HG03159 (cell line): Measurements from ENCODE around the gene ZNF324.
"Not testable (repeated sequence)": the region's sequence is repeated elsewhere in the genome, so short reads cannot be mapped to it uniquely, and the experiment has no call there.

ENCODE experiments used
- ATAC-seq: cut with Tn5 transposase; IDR thresholded peaks from one replicate; pipeline ENCODE4 v1.9.1; 2021; ENCODE audit warnings: mild to moderate bottlenecking, moderate library complexity; ENCODE audit not compliant: unreplicated experiment

ZNF324 gene

DNA sequence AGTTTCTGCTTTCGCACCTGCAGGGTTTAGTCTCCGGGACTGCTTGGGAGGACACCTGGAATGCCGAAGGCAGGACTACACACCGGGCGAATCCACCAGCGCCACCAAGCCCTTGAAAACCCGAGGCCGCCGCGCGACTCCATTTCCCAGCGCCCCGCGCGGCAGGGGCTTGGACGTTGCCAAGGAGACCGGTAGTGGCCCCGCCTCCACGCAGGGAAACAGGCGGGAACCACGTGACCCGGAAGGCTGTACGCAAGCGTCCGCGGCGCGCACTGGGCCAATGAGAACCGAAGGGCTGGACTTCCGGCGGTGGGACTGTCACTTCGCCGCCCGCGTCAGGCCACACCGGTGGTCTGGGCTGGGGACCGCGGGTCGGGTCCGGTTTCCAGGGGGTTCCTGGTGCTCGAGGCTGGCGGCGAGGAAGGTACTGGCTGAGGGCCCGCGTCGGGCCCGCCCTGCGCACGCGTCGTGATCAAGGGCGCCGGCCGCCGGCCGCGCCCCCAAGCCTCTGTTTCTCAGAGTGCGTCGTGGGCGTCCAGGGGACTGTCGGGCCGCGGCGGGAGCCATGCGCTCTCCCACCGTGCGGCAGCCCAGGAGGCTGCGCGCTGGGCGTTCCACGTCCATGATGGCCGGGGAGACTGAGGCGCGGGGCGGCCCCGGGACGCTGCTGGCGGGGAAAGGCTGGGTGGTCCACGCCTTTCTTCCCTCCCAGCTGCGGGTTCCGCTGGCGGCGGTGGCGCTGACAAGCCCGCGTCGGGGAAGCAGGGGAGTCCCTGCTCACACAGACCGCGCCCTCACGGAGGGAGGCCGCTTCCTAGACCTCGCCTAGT, at the start of gene ZNF324:
TSS of gene ZNF324 (plus strand) at position 321 of the 830 bp plus-strand sequence. CDS start 2,106 bp downstream, outside the sequence.
- ATAC-seq: peak; percentile 81

DNA sequence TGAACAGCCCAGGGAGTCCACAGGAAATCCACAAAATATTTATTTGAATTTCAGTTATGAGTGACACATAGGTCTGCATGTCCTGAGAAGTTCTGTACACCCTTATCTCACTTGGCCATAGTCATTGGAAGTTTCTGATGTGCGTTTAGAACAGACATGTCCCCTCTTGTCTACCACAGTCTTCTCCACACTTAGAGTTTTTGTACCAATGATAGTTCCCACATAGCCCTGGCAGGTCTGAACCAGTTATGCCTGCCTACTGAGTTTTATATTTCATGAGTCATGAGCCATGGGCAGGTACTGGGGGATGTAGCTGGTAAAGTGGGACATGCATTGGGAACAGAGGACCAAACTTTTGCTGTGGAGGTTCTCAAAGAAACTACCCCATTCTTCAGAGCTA, 38.3 kb upstream of the ZNF324 start:
- no peak for ATAC-seq

DNA sequence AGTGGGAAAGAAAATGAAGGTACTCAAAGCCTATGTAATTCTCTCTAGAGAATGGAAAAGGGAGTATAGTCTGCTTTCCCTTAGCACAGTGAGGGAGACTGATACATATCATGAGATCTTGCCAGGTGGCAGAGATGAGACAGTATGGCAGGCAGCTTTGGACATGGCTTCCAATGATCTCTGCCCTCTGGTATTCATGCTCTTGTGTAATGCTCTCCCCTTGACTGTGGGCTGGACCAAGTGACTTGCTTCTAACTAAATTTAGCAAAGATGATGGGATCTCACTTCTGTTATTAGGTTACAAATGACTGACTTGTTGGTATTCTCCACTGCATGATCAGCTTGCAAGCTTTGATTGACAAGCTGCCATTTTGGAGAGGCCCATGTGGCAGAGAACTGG, 37.1 kb upstream of the ZNF324 start:
- no peak for ATAC-seq

DNA sequence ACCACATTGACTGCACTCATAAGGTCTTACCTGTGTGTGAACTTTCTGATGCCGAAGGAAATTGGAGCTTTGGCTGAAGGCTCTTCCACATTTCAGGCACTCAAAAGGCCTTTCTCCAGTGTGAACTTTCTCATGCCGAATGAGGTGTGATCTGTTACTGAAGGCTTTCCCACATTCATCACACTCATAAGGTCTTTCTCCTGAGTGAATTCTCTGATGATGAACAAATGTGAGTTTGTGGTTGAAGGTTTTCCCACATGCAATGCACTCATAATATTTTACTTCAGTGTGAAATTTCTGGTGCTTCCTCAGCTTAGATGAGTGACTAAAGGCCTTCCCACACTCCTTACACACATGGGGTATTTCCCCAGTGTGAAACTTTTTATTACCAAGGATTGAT, 32.7 kb upstream of the ZNF324 start:
- ATAC-seq: no peak

DNA sequence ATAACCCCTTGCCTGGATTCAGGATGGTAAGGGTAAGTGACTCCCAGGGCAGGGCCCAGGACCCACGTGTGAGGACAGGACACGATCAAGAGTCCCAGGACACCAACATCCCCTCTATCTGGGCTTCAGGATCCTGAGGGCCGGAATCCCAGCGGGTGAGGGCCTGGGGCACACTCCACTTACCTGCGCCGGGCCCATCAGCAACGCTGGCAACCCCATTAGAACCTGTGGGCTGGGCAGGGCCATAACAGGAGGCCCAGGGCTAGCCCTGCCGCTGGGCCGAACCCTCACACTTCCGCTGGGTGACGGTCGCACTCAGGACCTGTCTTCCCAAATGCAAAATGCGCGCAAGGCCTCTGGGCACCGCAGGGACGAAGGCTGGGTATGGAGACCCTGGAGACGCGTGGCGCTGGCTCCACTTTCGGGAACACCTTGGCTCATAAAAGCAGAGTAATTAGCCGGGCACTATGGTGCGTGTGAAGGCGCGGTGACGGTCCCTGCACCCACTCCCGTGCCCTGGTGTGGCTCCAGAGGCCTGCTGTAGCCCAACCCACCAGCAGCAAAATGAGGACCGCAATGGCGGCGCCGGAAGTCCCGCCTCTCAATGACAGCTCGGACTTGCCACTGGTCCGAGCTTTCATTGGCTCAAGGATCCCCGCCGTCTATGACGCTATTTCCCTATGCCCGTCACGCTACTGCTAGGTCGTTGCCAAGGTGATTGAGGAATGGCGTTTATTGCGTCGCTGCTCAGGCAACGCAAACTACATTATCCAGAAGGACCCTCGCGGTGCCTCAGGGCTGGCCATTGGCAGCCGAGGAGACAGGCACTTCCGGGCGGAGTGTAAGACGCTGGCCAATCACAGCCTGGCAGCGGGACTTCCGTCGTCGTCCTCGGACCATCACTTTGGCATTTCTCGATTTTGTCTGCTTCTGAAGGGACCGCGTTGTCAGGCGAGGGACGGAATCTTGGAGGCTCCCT, 27.0 kb upstream of the ZNF324 start, which contains the start of gene ZNF132:
TSS of gene ZNF132 (minus strand) at position 578 of the 979 bp plus-strand sequence. CDS start at position 246, 332 bp downstream.
- ATAC-seq: peak; percentile 94

DNA sequence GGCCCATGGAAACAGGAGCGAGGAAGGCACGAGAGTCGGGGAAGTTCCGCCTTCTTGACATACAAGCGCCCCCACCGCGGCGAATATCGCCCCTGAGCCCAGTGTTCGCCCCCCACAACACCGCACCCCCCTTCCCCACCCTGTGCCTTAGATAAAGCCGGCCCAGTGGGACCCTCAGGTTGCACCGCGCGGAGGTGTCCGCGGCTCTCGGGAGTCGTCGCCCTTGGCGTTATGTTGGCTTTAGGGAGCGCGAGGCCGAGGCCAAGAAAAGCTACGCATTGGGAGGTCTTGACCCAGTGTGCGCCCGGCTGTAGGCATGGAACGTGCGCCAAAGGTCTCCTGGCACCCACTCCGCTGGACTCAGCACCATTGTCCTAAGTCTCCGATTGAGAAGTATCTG, 26.3 kb upstream of the ZNF324 start:
- ATAC-seq: no peak

DNA sequence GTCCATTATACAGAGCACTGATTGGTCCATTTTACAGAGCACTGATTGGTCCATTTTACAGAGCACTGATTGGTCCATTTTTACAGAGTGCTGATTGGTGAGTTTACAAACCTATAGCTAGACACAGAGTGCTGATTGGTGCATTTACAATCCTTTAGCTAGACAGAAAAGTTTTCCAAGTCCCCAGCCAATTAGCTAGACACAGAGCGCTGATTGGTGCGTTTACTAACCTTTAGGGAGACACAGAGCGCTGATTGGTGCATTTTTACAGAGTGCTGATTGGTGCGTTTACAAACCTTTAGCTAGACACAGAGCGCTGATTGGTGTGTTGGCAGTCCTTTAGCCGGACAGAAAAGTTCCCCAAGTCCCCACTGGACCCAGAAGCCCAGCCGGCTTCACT, 23.9 kb upstream of the ZNF324 start:
- not testable (repeated sequence) for ATAC-seq

DNA sequence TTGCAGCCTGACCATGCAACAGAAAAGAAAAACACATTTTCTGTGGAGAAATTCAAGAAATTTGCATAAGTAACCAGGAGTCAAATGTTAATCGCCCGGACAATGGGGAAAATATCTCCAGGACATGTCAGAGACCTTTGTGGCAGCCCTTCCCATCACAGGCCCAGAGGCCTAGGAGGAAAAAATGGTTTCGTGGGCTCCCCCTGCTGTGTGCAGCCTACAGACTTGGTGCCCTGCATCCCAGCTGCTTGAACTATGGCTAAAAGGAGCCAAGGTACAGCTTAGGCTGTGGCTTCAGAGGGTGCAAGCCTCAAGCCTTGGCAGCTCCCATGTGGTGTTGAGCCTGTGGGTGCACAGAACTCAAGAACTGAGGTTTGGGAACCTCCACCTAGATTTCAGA, 18.0 kb upstream of the ZNF324 start:
- not testable (repeated sequence) for ATAC-seq

DNA sequence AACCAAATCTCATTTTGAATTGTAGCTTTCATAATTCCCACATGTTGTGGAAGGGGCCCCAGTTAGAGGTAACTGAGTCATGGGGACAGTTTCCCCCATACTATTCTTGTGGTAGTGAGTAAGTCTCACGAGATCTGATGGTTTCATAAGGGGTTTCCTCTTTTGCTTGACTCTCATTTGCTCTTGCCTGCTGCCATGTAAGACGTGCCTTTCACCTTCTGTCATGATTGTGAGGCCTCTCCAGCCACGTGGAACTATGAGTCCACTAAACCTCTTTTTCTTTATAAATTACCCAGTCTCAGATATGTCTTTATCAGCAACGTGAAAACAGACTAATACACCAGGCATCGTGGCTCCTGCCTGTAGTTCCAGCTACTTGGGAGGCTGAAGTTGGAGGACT, 16.9 kb upstream of the ZNF324 start:
- not testable (repeated sequence) for ATAC-seq

DNA sequence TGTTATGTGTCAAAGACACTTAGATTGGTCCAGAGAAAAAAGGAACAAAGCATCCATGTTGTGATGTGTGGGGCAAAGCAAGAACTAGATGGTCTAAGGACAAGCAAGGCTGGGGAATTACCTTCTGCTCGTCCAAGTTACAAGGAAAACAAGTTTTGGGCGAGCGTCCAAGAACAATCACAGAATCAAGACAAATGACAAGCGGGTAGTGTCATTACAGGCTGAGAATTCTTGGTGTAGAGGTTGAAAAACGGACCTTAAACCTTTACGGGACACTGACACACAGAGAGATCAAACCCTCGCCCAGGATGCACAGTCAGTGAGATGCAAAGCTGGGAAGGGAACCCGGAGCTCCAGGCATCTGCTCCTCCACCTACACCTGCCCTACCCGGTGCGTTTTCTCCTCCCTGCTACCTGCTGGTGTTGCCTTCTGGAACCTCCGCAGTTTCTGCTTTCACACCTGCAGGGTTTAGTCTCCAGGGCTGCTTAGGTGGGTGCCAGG, 16.0 kb upstream of the ZNF324 start:
- peak; percentile 12 for ATAC-seq

DNA sequence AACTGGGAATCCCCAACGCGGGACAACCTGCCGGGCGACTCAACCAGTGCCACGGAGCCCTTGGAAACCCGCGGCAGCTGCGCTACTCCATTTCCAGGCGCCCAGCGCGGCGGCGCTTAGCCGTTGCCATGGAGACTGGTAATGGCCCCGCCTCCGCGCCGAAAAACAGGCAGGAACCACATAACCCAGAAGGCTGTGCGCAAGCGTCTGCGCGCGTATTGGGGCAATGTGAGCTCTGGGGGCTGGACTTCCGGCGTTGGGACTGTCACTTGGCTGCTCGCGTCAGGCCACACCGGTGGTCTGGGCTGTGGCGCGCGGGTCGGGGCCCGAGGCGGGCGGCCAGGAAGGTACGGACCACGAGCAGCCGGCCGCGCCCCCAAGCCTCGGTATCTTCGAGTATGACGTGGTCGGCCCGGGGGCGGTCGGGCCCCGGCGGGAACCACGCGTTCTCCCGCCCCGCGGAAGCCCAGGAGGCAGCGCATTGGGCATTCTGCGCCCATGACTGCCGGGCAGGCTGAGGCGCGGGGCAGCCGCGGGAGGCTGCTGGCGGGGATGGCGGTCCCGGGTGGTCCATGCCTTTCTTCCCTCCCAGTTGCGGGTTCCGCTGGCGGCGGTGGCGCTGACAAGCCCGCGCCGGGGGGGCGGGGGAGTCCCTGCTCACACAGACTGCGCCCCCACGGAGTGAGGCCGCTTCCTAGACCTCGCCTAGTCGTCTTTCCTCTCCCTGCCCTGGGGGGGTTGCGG, 15.3 kb upstream of the ZNF324 start, which contains the start of gene ZNF324B:
TSS of gene ZNF324B (plus strand) at position 265 of the 744 bp plus-strand sequence. CDS start 2,080 bp downstream, outside the sequence.
- ATAC-seq: peak; percentile 91

DNA sequence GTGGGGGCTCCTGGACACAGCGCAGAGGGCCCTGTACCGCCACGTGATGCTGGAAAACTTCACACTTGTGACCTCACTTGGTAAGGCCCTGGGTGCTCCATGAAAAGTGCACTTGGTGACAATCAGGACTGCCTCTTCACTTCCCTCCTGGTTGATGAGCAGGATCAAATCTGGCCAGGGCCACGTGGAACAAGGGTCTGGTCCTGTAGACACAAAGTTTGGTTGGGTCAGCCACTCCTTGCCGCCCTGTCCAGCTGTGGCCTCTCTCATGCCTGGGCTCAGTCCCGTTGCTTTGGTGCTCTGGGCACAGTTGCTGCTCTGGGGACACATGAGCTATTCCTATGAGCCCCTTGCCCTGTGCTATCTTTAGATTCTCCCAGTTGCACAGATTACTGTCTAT, 13.1 kb upstream of the ZNF324 start:
- no peak for ATAC-seq

DNA sequence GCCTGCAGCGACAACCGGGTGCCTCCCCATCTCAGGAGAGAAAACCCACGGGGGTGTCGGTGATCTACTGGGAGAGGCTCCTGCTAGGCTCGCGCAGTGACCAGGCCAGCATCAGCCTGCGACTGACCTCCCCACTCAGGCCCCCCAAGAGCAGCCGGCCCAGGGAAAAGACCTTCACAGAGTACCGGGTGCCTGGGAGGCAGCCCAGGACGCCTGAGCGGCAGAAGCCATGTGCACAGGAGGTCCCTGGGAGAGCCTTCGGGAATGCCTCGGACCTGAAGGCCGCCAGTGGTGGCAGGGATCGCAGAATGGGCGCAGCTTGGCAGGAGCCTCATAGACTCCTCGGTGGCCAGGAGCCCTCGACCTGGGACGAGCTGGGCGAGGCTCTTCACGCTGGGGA, 11.6 kb upstream of the ZNF324 start:
- ATAC-seq: no peak

DNA sequence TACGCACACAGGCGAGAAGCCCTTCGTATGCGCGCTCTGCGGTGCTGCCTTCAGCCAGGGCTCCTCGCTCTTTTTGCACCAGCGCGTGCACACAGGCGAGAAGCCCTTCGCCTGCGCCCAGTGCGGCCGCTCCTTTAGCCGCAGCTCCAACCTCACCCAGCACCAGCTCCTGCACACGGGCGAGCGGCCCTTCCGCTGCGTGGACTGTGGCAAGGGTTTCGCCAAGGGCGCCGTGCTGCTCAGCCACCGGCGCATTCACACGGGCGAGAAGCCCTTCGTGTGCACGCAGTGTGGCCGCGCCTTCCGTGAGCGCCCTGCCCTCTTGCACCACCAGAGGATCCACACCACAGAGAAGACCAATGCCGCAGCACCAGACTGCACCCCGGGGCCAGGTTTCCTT, 10.8 kb upstream of the ZNF324 start:
- ATAC-seq: no peak

DNA sequence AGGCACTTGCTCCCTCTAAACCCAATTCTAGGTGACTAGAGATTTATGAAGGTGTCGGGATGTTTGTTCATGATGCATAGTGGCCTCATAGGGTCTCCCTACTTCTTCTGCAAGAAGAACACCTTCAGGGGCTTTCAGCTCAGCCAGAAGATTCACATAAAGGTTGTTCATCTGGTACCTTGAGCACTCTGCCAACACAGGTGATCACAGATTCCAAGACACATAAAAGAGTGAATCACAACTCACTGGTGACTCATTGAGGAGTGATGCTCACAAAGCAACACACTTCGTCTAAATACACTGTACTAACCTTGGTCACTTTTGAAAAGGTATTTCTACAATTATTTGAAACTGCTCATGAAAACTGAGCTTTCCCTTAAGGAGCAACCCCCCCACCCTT, 6.8 kb upstream of the ZNF324 start:
- no peak for ATAC-seq

DNA sequence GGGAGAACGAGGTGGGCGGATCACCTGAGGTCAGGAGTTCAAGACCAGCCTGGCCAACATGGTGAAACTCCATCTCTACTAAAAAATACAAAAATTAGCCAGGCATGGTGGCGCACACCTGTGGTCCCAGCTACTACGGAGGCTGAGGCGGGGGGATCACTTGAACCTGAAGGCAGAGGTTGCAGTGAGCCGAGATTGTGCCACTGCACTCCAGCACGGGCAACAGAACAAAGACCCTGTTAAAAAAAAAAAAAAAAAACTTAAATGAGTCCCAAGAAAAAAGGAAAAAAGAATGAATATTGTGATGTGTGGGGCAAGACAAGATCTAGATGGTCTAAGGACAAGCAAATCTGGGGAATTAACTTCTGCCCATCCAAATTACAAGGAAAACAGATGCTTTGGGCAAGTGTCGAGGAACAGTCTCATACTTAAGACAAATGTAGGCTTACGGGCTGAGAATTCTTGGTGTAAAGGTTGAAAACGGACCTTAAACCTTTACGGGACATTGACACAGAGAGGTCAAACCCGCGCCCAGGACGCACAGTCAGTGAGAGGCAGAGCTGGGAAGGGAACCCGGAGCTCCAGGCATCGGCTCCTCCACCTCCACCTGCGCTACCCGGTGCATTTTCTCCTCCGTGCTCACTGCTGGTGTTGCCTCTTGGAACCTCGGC, 656 bp upstream of the ZNF324 start:
- ATAC-seq: peak; percentile 19

DNA sequence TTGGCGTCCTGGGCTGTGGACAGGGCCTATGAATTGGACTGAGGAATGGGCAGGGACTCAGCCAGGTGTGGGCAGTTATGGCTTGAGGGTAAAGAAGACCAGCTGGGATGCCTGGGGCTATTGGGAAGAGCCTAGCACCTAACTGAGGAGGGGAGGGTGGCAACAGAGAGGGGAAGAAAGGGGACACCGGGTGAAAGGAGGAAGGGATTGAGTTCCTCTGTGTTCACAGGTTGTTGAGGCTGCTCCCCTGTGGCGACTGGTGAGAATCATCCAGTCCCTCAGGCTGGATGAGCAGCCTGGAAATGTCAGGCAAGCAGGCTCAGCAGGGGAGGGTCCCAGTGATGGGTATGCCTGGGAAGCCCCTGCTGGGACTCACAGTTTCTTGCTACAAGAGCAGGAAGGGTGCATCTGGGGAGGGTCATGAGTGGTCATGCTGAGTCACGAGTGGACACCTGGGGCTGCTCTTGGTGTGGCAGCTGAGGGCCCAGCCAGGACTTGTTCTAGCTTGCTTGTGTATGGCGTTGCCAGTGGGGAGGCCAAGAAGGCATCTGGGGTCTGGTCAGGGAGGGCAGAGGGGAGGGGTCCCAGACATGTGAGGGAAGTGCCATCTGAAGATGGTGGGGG, 1.4 kb downstream of the ZNF324 start:
- no peak for ATAC-seq

DNA sequence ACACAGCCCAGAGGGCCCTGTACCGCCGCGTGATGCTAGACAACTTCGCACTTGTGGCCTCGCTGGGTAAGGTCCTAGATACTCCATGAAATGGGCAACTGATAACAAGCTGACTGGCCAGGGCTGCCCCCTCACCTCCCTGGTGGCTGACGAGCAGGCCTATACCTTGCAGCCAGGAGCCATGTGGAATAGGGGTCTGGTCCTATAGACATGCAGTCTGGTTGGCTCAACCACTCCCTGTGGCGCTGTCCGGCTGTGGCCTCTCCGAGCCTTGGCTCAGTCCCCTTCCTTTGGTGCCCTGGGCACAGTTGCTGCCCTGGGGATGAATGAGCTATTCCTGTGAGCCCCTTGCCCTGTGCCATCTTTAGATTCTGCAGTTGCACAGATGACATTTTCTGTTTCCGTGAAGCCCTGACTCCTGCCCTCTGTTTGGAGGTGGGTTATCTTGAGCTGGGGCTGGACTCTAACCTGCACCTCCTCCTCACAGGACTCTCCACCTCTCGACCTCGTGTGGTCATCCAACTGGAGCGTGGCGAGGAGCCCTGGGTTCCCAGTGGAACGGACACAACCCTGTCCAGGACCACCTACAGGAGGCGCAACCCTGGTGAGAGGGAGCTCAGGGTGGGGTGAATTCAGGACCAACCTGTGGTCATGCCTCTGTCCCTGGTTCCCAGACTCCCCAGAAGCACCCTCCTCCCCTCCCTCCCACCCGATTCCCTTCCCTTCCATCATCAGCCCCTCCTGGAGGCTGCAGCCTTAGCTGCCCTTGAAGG, 2.5 kb downstream of the ZNF324 start:
- no peak for ATAC-seq
